Vagina (tissue), 2 donors: ENCODE measurements around the gene PSME2. TPM values are rescaled to one million over a fixed set of nuclear protein-coding genes. Genes with fewer than 3 reads are reported as not detected.

Source experiments
- DNase-seq, 2 donors: peaks; one replicate each; pipeline ENCODE4 v3.0.0-alpha.2; 2017; ENCODE audit errors: extremely low spot score in 2 of 2
- H3K27ac ChIP-seq: fragments of 200-600 bp; sonication (generic); one replicate; pipeline ENCODE4 v1.5.1; 2019
- H3K27me3 ChIP-seq: fragments of 200-600 bp; sonication (generic); one replicate; pipeline ENCODE4 v1.5.1; 2019
- H3K36me3 ChIP-seq, 2 donors: fragments of 200-600 bp; sonication (generic); one replicate each; pipeline ENCODE4 v1.5.1; 2017 to 2019
- H3K4me1 ChIP-seq: fragments of 200-600 bp; sonication (generic); one replicate; pipeline ENCODE4 v1.5.1; 2019
- H3K4me3 ChIP-seq, 2 donors: fragments of 200-600 bp; sonication (generic); 1 replicate in 1 of 2; 2 replicates in 1 of 2; pipeline ENCODE4 v1.5.1; 2016 to 2019
- H3K9me3 ChIP-seq: fragments of 200-600 bp; sonication (generic); one replicate; pipeline ENCODE4 v1.5.1; 2019
- CTCF ChIP-seq, 3 experiments: fragments of 450-650 bp in 2 of 3; fragments of 200-600 bp in 1 of 3; sonication (generic) in 1 of 3; IDR thresholded peaks; one replicate each; pipeline ENCODE4 v1.5.1; 2017 to 2019; ENCODE audit warnings: antibody characterized with exemption in 3 of 3, mild to moderate bottlenecking in 2 of 3, moderate library complexity in 2 of 3
- POLR2A ChIP-seq, 2 donors: fragments of 450-650 bp; IDR thresholded peaks; one replicate each; pipeline ENCODE4 v1.6.1; 2017; ENCODE audit warnings: antibody characterized with exemption in 2 of 2, mild to moderate bottlenecking in 2 of 2, moderate library complexity in 2 of 2
- POLR2AphosphoS5 ChIP-seq, 2 donors: sonication (generic); formaldehyde crosslinking; IDR thresholded peaks; one replicate each; pipeline ENCODE4 v1.9.0; 2017; ENCODE audit warnings: antibody characterized with exemption in 2 of 2, mild to moderate bottlenecking in 2 of 2, low read depth in 1 of 2; ENCODE audit not compliant: insufficient read depth in 1 of 2
- intact Hi-C: fragments of 100-400 bp; cut with DNase I; formaldehyde crosslinking; loops from one replicate; pipeline ENCODE4 v1.15.1; 2023
- total RNA-seq: library from RNA; depleted of rRNA; stranded (reverse); fragments of >200 nt; gene quantifications from one replicate; pipeline ENCODE4 v1.2.3, GENCODE V29; 2016

The PSME2 gene, protein sequence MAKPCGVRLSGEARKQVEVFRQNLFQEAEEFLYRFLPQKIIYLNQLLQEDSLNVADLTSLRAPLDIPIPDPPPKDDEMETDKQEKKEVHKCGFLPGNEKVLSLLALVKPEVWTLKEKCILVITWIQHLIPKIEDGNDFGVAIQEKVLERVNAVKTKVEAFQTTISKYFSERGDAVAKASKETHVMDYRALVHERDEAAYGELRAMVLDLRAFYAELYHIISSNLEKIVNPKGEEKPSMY
- 131 TPM for total RNA-seq

DNA sequence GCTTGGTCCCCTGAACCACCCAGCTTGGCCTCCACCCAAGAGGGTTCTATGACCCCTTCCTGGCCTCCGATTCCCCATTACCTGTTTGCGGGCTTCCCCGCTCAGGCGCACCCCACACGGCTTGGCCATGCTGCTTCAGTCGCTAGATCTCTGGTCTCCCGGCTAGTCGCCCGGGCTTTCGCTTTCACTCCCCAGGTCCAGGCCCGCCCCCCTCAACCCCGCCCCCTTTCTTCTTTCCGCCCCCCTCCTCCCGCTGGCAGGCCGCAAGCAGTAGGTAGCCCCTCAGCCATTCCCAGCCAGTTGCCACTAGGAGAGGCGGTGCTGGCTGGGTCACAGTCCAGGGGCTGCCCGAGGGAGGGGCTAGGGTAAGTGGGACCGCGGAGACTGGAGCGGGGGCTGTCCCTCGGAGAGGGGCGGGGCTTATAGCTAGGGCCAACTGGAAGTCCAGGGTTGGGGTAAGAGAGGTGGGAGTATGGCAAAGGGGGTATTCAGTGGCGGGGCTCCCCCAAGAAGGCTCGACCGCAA lies at the start of gene PSME2:
Gene PSME2, minus strand, starts transcription at position 158 of the 525 bp plus-strand sequence. Its CDS starts 29 bp downstream, at position 129.
- H3K27ac ChIP-seq, result peak within 1 kb of the TSS; percentile 87
- peaks cover 0 to 27% of the 10 kb centered on the region in 2 donors for H3K36me3 ChIP-seq
- TF ChIP-seq CTCF (IDR thresholded peaks at IDR 0.05), result no peak
- TF ChIP-seq POLR2A (IDR thresholded peaks at IDR 0.05), result peak in 1 of 2 donors; percentile 21
- H3K4me3 ChIP-seq, result peak within 1 kb of the TSS; percentile 88 to 94
- intact Hi-C loops, result no loop called here
- no peak for DNase-seq
- H3K27me3 ChIP-seq, result no peaks in the 10 kb centered on the region
- peaks cover 39% of the 10 kb centered on the region for H3K4me1 ChIP-seq
- no peaks in the 10 kb centered on the region for H3K9me3 ChIP-seq

- Histone ChIP-seq H3K36me3 (peaks cover 0 to 13% of the 10 kb centered on the region in 2 donors), H3K4me3 (peak within 1 kb of the TSS; percentile 65 to 72), H3K4me1 (peaks cover 39% of the 10 kb centered on the region), H3K27me3 (no peaks in the 10 kb centered on the region), H3K9me3 (no peaks in the 10 kb centered on the region), H3K27ac (peak within 1 kb of the TSS; percentile 95)
- intact Hi-C loops, result no loop called here
- peak in 1 of 2 donors; percentile 93 for DNase-seq
- no peak for TF ChIP-seq CTCF (IDR thresholded peaks at IDR 0.05)
- TF ChIP-seq POLR2A (IDR thresholded peaks at IDR 0.05), result peak in 1 of 2 donors; percentile 52
- TF ChIP-seq POLR2AphosphoS5 (IDR thresholded peaks at IDR 0.05; ENCODE audit: insufficient read depth in 1 of 2, low read depth in 1 of 2), result peak; percentile 81 to 94
Observed at GRCh38 chr14:24195186-24196070, 49.0 kb upstream of the PSME2 start, which contains the start of gene TM9SF1. TM9SF1 (minus strand) TSS chr14:24195441; CDS start chr14:24195019, 422 bp downstream.

- DNase-seq, result no peak
- peaks cover 0 to 15% of the 10 kb centered on the region in 2 donors for H3K36me3 ChIP-seq
- no peaks in the 10 kb centered on the region for H3K9me3 ChIP-seq
- intact Hi-C loops, result no loop called here
- peak overlapping the region; percentile 95 for H3K27ac ChIP-seq
- H3K4me1 ChIP-seq, result peaks cover 39% of the 10 kb centered on the region
- no peaks in the 10 kb centered on the region for H3K27me3 ChIP-seq
- peak overlapping the region; percentile 65 to 72 for H3K4me3 ChIP-seq
- TF ChIP-seq POLR2AphosphoS5 (IDR thresholded peaks at IDR 0.05; ENCODE audit: insufficient read depth in 1 of 2, low read depth in 1 of 2), result no peak
- no peak for TF ChIP-seq POLR2A (IDR thresholded peaks at IDR 0.05)
- TF ChIP-seq CTCF (IDR thresholded peaks at IDR 0.05), result no peak
Observed at GRCh38 chr14:24194873-24195185, 48.4 kb upstream of the PSME2 start.

- intact Hi-C loops, result no loop called here
- peak overlapping the region; percentile 65 to 72 for H3K4me3 ChIP-seq
Observed at GRCh38 chr14:24194186-24194872, 47.9 kb upstream of the PSME2 start.

More at GRCh38 chr14:24194186-24194872, 47.9 kb upstream of the PSME2 start:
- no peak for DNase-seq
- H3K27me3 ChIP-seq, result no peaks in the 10 kb centered on the region
- H3K27ac ChIP-seq, result peak overlapping the region; percentile 95
- peaks cover 39% of the 10 kb centered on the region for H3K4me1 ChIP-seq
- TF ChIP-seq POLR2AphosphoS5 (IDR thresholded peaks at IDR 0.05; ENCODE audit: insufficient read depth in 1 of 2, low read depth in 1 of 2), result no peak
- TF ChIP-seq POLR2A (IDR thresholded peaks at IDR 0.05), result no peak
- TF ChIP-seq CTCF (IDR thresholded peaks at IDR 0.05), result no peak
- H3K9me3 ChIP-seq, result no peaks in the 10 kb centered on the region
- H3K36me3 ChIP-seq, result peaks cover 0 to 17% of the 10 kb centered on the region in 2 donors
